Activated T-cell treated with anti-CD3 and anti-CD28 coated beads, Interleukin-2, amount 50 U/mL, for 72 hours (primary cell): Measurements from ENCODE around the gene CAPNS1. TPM values are rescaled to one million over a fixed set of nuclear protein-coding genes. Genes with fewer than 3 reads are reported as not detected.
"Not testable (repeated sequence)": the region's sequence is repeated elsewhere in the genome, so short reads cannot be mapped to it uniquely, and the experiment has no call there.

Source experiments
- ATAC-seq, 2 donors: fragments of 150-1000 bp; cut with Tn5 transposase; replicated peaks in 1 of 2; 2 replicates each; pipeline ENCODE4 v1.10.0; 2021; ENCODE audit warnings: moderate library complexity in 2 of 2, mild to moderate bottlenecking in 1 of 2
- DNase-seq, 2 donors: peaks; one replicate each; pipeline ENCODE4 v3.0.0; 2021 to 2022; ENCODE audit warnings: mixed read lengths in 1 of 2
- H3K27ac Mint-ChIP-seq: one replicate; pipeline ENCODE4 v1.8.0; 2022; ENCODE audit warnings: mild to moderate bottlenecking, moderate library complexity, mixed read lengths
- H3K27me3 Mint-ChIP-seq: one replicate; pipeline ENCODE4 v1.8.0; 2022; ENCODE audit warnings: low read depth, mixed read lengths
- H3K36me3 Mint-ChIP-seq, 2 donors: one replicate each; pipeline ENCODE4 v1.8.0; 2022; ENCODE audit warnings: mixed read lengths in 2 of 2, mild to moderate bottlenecking in 1 of 2; ENCODE audit not compliant: insufficient read depth in 2 of 2
- H3K4me1 Mint-ChIP-seq: one replicate; pipeline ENCODE4 v1.8.0; 2022; ENCODE audit warnings: low read depth, mixed read lengths
- H3K4me3 Mint-ChIP-seq, 2 donors: one replicate each; pipeline ENCODE4 v1.8.0; 2022; ENCODE audit warnings: mild to moderate bottlenecking in 2 of 2, mixed read lengths in 2 of 2, moderate library complexity in 2 of 2
- H3K9me3 Mint-ChIP-seq, 2 donors: one replicate each; pipeline ENCODE4 v1.8.0; 2022; ENCODE audit warnings: mixed read lengths in 2 of 2
- total RNA-seq, 2 donors: library from RNA; stranded (reverse); gene quantifications; one replicate each; pipeline ENCODE4 v1.2.3, GENCODE V29; 2022

CAPNS1 gene
- total RNA-seq, 2 donors from 2014 or later: 361 to 382 TPM

- ATAC-seq, H3K9me3 Mint-ChIP-seq, DNase-seq, H3K27me3 Mint-ChIP-seq, H3K27ac Mint-ChIP-seq, H3K4me1 Mint-ChIP-seq, H3K36me3 Mint-ChIP-seq, H3K4me3 Mint-ChIP-seq: not testable (repeated sequence)
These were observed 34.0 kb downstream of the CAPNS1 start for GRCh38 chr19:36173846-36174245.

DNA sequence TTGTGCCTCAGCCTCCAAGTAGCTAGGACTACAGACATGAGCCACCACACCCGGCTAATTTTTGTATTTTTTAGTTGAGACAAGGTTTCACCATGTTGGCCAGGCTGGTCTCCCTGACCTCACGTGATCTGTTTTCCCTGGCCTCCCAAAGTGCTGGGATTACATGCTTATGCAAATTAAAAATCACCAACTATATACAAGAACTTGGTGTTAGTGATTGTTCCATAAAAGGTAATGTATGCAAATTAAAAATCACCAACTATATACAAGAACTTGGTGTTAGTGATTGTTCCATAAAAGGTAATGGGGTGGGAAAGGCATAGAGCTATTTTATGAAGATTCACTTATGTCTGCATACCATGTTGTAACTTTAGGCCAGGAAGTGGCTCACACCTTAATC is 39.2 kb downstream of the CAPNS1 start:
- H3K9me3 Mint-ChIP-seq, H3K36me3 Mint-ChIP-seq, H3K27me3 Mint-ChIP-seq, ATAC-seq, H3K27ac Mint-ChIP-seq, H3K4me3 Mint-ChIP-seq, H3K4me1 Mint-ChIP-seq, DNase-seq: not testable (repeated sequence)

- Mint-ChIP-seq H3K9me3 (no peaks in the 10 kb centered on the region), H3K4me3 (no peak overlapping the region), H3K27me3 (no peaks in the 10 kb centered on the region), H3K27ac (no peak overlapping the region), H3K4me1 (no peaks in the 10 kb centered on the region), H3K36me3 (peaks cover 0 to 1% of the 10 kb centered on the region in 2 donors)
- no peak for ATAC-seq
- no peak for DNase-seq
These were observed 42.9 kb downstream of the CAPNS1 start for GRCh38 chr19:36182612-36183244.

- no peaks in the 10 kb centered on the region for H3K9me3 Mint-ChIP-seq
- no peaks in the 10 kb centered on the region for H3K4me1 Mint-ChIP-seq
- H3K27me3 Mint-ChIP-seq: no peaks in the 10 kb centered on the region
- H3K4me3 Mint-ChIP-seq: no peak overlapping the region
- no peak overlapping the region for H3K27ac Mint-ChIP-seq
- no peak for DNase-seq
- ATAC-seq: no peak
- H3K36me3 Mint-ChIP-seq: peaks cover 0 to 1% of the 10 kb centered on the region in 2 donors
These were observed 43.4 kb downstream of the CAPNS1 start for GRCh38 chr19:36183245-36183628.

DNA sequence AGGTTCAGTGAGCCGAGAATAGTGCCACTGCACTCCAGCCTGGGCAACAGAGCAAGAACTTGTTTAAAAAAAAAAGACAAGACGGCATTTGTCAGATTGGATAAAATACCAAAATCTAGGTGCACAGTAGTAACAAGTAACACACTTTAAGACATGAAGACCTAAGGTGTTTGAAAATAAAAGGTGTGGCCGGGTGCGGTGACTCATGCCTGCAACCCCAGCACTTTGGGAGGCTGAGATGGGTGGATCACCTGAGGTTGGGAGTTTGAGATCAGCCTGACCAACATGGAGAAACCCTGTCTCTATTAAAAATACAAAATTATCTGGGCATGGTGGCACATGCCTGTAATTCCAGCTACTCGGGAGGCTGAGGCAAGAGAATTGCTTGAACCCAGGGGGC is 46.9 kb downstream of the CAPNS1 start:
- H3K4me3 Mint-ChIP-seq, H3K9me3 Mint-ChIP-seq, H3K27me3 Mint-ChIP-seq, H3K4me1 Mint-ChIP-seq, H3K36me3 Mint-ChIP-seq, H3K27ac Mint-ChIP-seq, DNase-seq, ATAC-seq: not testable (repeated sequence)

- Mint-ChIP-seq H3K27ac (no peak overlapping the region), H3K27me3 (no peaks in the 10 kb centered on the region), H3K36me3 (peaks cover 0 to 1% of the 10 kb centered on the region in 2 donors), H3K4me1 (no peaks in the 10 kb centered on the region), H3K9me3 (no peaks in the 10 kb centered on the region), H3K4me3 (no peak overlapping the region)
- no peak for DNase-seq
- ATAC-seq: no peak
These were observed 56.4 kb downstream of the CAPNS1 start for GRCh38 chr19:36196249-36196648.

DNA sequence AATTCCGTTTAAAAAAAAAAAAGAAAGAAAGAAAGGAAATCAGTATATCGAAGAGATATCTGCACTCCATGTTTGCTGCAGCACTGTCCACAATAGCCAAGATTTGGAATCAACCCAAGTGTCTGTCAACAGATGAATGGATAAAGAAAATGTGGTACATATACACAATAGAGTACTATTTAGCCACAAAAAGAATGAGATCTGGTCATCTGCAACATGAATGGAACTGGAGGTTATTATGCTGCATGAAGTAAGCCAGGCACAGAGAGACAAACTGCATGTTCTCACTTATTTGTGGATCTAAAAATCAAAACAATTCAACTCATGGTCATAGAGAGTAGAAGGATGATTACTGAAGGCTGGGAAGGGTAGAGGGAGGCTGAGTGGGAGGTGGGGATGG is 58.3 kb downstream of the CAPNS1 start:
- no peak overlapping the region for H3K4me3 Mint-ChIP-seq

More for the DNA sequence above, 58.3 kb downstream of the CAPNS1 start:
- Mint-ChIP-seq H3K9me3 (no peaks in the 10 kb centered on the region), H3K27me3 (no peaks in the 10 kb centered on the region), H3K27ac (no peak overlapping the region), H3K4me1 (no peaks in the 10 kb centered on the region), H3K36me3 (no peaks in the 10 kb centered on the region)
- DNase-seq: no peak
- no peak for ATAC-seq

Other genes starting within 250 kb of the CAPNS1 start
- gene NFKBID, start 239.5 kb upstream of the CAPNS1 start, total RNA-seq: 10 to 100 TPM; 51.5 to 63.1 TPM
- 10 to 100 TPM; 56.1 to 71.9 TPM for gene HCST, start 237.5 kb upstream of the CAPNS1 start, total RNA-seq
- gene TYROBP, start 231.8 kb upstream of the CAPNS1 start, total RNA-seq: 1 to 10 TPM in 1 of 2 donors, not detected in 1; 1.3 TPM
- 1 to 10 TPM; 6.4 to 8.5 TPM for gene LRFN3, start 203.7 kb upstream of the CAPNS1 start, total RNA-seq
- gene SDHAF1, start 144.9 kb upstream of the CAPNS1 start, total RNA-seq: 10 to 100 TPM; 24.0 to 24.2 TPM
- gene SYNE4, start 131.3 kb upstream of the CAPNS1 start, total RNA-seq: 1 to 10 TPM; 3.3 to 4.8 TPM
- 10 to 100 TPM; 46.8 to 55.9 TPM for gene ALKBH6, start 125.9 kb upstream of the CAPNS1 start, total RNA-seq
- 1 to 10 TPM; 1.0 to 2.7 TPM for gene CLIP3, start 107.2 kb upstream of the CAPNS1 start, total RNA-seq
- 1 to 10 TPM; 1.1 to 1.3 TPM for gene THAP8, start 85.8 kb upstream of the CAPNS1 start, total RNA-seq
- 10 to 100 TPM; 19.8 to 21.6 TPM for gene WDR62, start 85.2 kb upstream of the CAPNS1 start, total RNA-seq
- gene OVOL3, start 28.9 kb upstream of the CAPNS1 start, total RNA-seq: under 1 TPM in 1 of 2 donors, not detected in 1; 0.39 TPM
- 10 to 100 TPM; 38.6 to 55.0 TPM for gene POLR2I, start 25.2 kb upstream of the CAPNS1 start, total RNA-seq
- 10 to 100 TPM; 86.2 to 86.8 TPM for gene TBCB, start 24.6 kb upstream of the CAPNS1 start, total RNA-seq
- not detected for gene COX7A1, start 12.4 kb downstream of the CAPNS1 start, total RNA-seq
- gene ZNF565, start 74.6 kb downstream of the CAPNS1 start, total RNA-seq: 1 to 10 TPM; 3.1 to 3.6 TPM
- 100 to 1,000 TPM; 115 to 121 TPM for gene ZNF146, start 75.0 kb downstream of the CAPNS1 start, total RNA-seq
- 1 to 10 TPM; 2.4 to 2.7 TPM for gene ZFP14, start 239.1 kb downstream of the CAPNS1 start, total RNA-seq